ENCODE measurements around the gene WASF3.

DNA sequence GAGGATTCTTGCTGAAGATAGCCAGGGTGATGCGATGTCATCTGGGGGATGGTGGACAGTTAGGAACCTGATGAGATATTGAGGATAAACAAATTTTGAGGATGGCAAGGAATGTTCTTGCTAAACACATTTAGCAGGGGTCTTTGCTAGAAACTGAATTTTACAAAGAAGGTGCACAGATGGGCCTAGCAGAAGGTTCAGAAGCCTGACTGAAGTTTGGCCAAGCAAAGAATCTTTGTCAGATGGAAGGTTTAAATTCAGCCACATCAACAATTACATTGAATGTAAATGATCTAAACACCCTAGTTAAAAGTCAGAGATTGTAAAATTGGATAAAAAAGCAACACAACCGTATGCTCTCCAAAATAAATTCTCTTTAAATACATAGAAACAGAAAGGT, 68.8 kb downstream of the WASF3 start:
- TF ChIP-seq CTCF (conservative IDR thresholded peaks at IDR 0.05): no peak
- no peak for TF ChIP-seq ZFX (IDR thresholded peaks at IDR 0.05)
